Measurements from ENCODE around the gene EGFL7. TPM values are rescaled to one million over a fixed set of nuclear protein-coding genes. Genes with fewer than 3 reads are reported as not detected.

Gene EGFL7
- total RNA-seq, 2 donors from 2014 or later = 49.3 to 118 TPM

GRCh38 chr9:136625101-136626065 lies 37.3 kb upstream of the EGFL7 start:
- H3K36me3 ChIP-seq = no peaks in the 10 kb centered on the region
- no peaks in the 10 kb centered on the region for H3K27me3 ChIP-seq (replicated peaks; ENCODE audit: insufficient read depth)
- H3K27ac ChIP-seq = peak overlapping the region; percentile 1 to 5
- DNase-seq (ENCODE audit: low spot score) = peak; percentile 69
- peak; percentile 75 for TF ChIP-seq POLR2AphosphoS5 (IDR thresholded peaks at IDR 0.05)
- TF ChIP-seq CTCF (IDR thresholded peaks at IDR 0.05) = peak in 3 of 4 experiments; percentile 23 to 70 (median 64)
- no peak for TF ChIP-seq POLR2A (IDR thresholded peaks at IDR 0.05)
- 12% methylated on average over 19 of the region's 19 CpGs for WGBS
- intact Hi-C loops (cut with DNase I) = loop anchor here (2.0 kb wide), 1 partner anchor 137 kb away; no protein-coding TSS in a partner anchor
- peaks cover 7% of the 10 kb centered on the region for H3K4me1 ChIP-seq (replicated peaks)
- no peaks in the 10 kb centered on the region for H3K9me3 ChIP-seq
- H3K4me3 ChIP-seq = no peak overlapping the region

GRCh38 chr9:136626066-136626725 lies 36.5 kb upstream of the EGFL7 start:
- 80% methylated on average over 27 of the region's 30 CpGs for WGBS
- H3K9me3 ChIP-seq = no peaks in the 10 kb centered on the region
- TF ChIP-seq POLR2A (IDR thresholded peaks at IDR 0.05) (no peak), POLR2AphosphoS5 (IDR thresholded peaks at IDR 0.05) (no peak), CTCF (IDR thresholded peaks at IDR 0.05) (no peak)
- H3K27ac ChIP-seq = no peak overlapping the region
- intact Hi-C loops (cut with DNase I) = no loop called here
- H3K36me3 ChIP-seq = no peaks in the 10 kb centered on the region
- no peak for DNase-seq (ENCODE audit: low spot score)
- no peaks in the 10 kb centered on the region for H3K27me3 ChIP-seq (replicated peaks; ENCODE audit: insufficient read depth)
- H3K4me3 ChIP-seq = no peak overlapping the region
- H3K4me1 ChIP-seq (replicated peaks) = peaks cover 7% of the 10 kb centered on the region

GRCh38 chr9:136626740-136627642 lies 35.7 kb upstream of the EGFL7 start:
- H3K27me3 ChIP-seq (replicated peaks; ENCODE audit: insufficient read depth) = no peaks in the 10 kb centered on the region
- intact Hi-C loops (cut with DNase I) = no loop called here
- no peak overlapping the region for H3K4me3 ChIP-seq
- peaks cover 7% of the 10 kb centered on the region for H3K4me1 ChIP-seq (replicated peaks)
- TF ChIP-seq POLR2A (IDR thresholded peaks at IDR 0.05) = no peak
- no peak for TF ChIP-seq POLR2AphosphoS5 (IDR thresholded peaks at IDR 0.05)
- TF ChIP-seq CTCF (IDR thresholded peaks at IDR 0.05) = peak in 1 of 4 experiments; percentile 46
- 59% methylated on average over 23 of the region's 25 CpGs for WGBS
- H3K27ac ChIP-seq = no peak overlapping the region
- DNase-seq (ENCODE audit: low spot score) = no peak
- no peaks in the 10 kb centered on the region for H3K36me3 ChIP-seq
- H3K9me3 ChIP-seq = no peaks in the 10 kb centered on the region

- H3K4me3 ChIP-seq = no peak overlapping the region
- intact Hi-C loops (cut with DNase I) = no loop called here
- H3K27me3 ChIP-seq (replicated peaks; ENCODE audit: insufficient read depth) = no peaks in the 10 kb centered on the region
- H3K27ac ChIP-seq = no peak overlapping the region
- no peak for TF ChIP-seq POLR2A (IDR thresholded peaks at IDR 0.05)
- no peak for TF ChIP-seq POLR2AphosphoS5 (IDR thresholded peaks at IDR 0.05)
- no peak for TF ChIP-seq CTCF (IDR thresholded peaks at IDR 0.05)
- H3K4me1 ChIP-seq (replicated peaks) = peaks cover 7% of the 10 kb centered on the region
- H3K36me3 ChIP-seq = no peaks in the 10 kb centered on the region
- H3K9me3 ChIP-seq = no peaks in the 10 kb centered on the region
- DNase-seq (ENCODE audit: low spot score) = no peak
- 75% methylated on average over 17 of the region's 17 CpGs for WGBS
These were observed 35.0 kb upstream of the EGFL7 start for GRCh38 chr9:136627703-136628102.

Measured in prostate gland (tissue), 2 donors.